Neuron (in vitro differentiated cells): ENCODE measurements around the gene RSRC1.
"Not testable (repeated sequence)": the region's sequence is repeated elsewhere in the genome, so short reads cannot be mapped to it uniquely, and the experiment has no call there.

Source experiments
- H2AFZ ChIP-seq: one replicate; pipeline ENCODE4 v1.6.1; 2013; ENCODE audit warnings: low read depth, mild to moderate bottlenecking, inconsistent platforms, low read length, moderate library complexity
- H3K27me3 ChIP-seq: one replicate; pipeline ENCODE4 v1.6.1; 2013; ENCODE audit warnings: low read length; ENCODE audit not compliant: insufficient read depth
- H3K36me3 ChIP-seq: one replicate; pipeline ENCODE4 v1.6.1; 2013; ENCODE audit warnings: low read length; ENCODE audit not compliant: insufficient read depth
- H3K4me1 ChIP-seq: one replicate; pipeline ENCODE4 v1.6.1; 2013; ENCODE audit warnings: low read length; ENCODE audit not compliant: insufficient read depth
- H3K4me3 ChIP-seq: 2 replicates; pipeline ENCODE4 v1.5.1; 2013; ENCODE audit warnings: mild to moderate bottlenecking, low read length, moderate library complexity
- H3K9me3 ChIP-seq: one replicate; pipeline ENCODE4 v1.6.1; 2013; ENCODE audit warnings: low read length

Gene RSRC1

GRCh38 chr3:158167737-158168557, 58.1 kb downstream of the RSRC1 start:
- no peaks in the 10 kb centered on the region for H3K9me3 ChIP-seq
- H3K27me3 ChIP-seq = no peaks in the 10 kb centered on the region
- H3K4me1 ChIP-seq = no peaks in the 10 kb centered on the region
- H3K4me3 ChIP-seq = no peak overlapping the region
- no peak overlapping the region for H2AFZ ChIP-seq
- H3K36me3 ChIP-seq = no peaks in the 10 kb centered on the region

- Histone ChIP-seq H3K4me3 (no peak overlapping the region), H3K4me1 (no peaks in the 10 kb centered on the region), H3K9me3 (no peaks in the 10 kb centered on the region), H3K36me3 (no peaks in the 10 kb centered on the region), H3K27me3 (no peaks in the 10 kb centered on the region), H2AFZ (no peak overlapping the region)
These were observed 59.2 kb downstream of the RSRC1 start for GRCh38 chr3:158169091-158169491.

- H3K4me1 ChIP-seq = no peaks in the 10 kb centered on the region
- H3K36me3 ChIP-seq = no peaks in the 10 kb centered on the region
- H3K4me3 ChIP-seq = no peak overlapping the region
- no peaks in the 10 kb centered on the region for H3K27me3 ChIP-seq
- no peaks in the 10 kb centered on the region for H3K9me3 ChIP-seq
- no peak overlapping the region for H2AFZ ChIP-seq
These were observed 71.2 kb downstream of the RSRC1 start for GRCh38 chr3:158181096-158181495.

GRCh38 chr3:158185711-158186110, 75.8 kb downstream of the RSRC1 start:
- H2AFZ ChIP-seq = no peak overlapping the region
- no peaks in the 10 kb centered on the region for H3K36me3 ChIP-seq
- H3K4me3 ChIP-seq = no peak overlapping the region
- H3K4me1 ChIP-seq = no peaks in the 10 kb centered on the region
- H3K27me3 ChIP-seq = no peaks in the 10 kb centered on the region
- H3K9me3 ChIP-seq = no peaks in the 10 kb centered on the region

GRCh38 chr3:158200955-158201354, 91.1 kb downstream of the RSRC1 start:
- Histone ChIP-seq H3K9me3 (peaks cover 3% of the 10 kb centered on the region), H3K36me3 (peaks cover 2% of the 10 kb centered on the region), H3K4me3 (no peak overlapping the region), H3K27me3 (no peaks in the 10 kb centered on the region), H2AFZ (no peak overlapping the region), H3K4me1 (no peaks in the 10 kb centered on the region)

GRCh38 chr3:158205324-158205723, 95.4 kb downstream of the RSRC1 start:
- no peaks in the 10 kb centered on the region for H3K9me3 ChIP-seq
- peaks cover 2% of the 10 kb centered on the region for H3K36me3 ChIP-seq
- H3K4me3 ChIP-seq = no peak overlapping the region
- no peaks in the 10 kb centered on the region for H3K4me1 ChIP-seq
- no peaks in the 10 kb centered on the region for H3K27me3 ChIP-seq
- H2AFZ ChIP-seq = no peak overlapping the region

- peaks cover 2% of the 10 kb centered on the region for H3K36me3 ChIP-seq
- H3K4me3 ChIP-seq = no peak overlapping the region
- no peaks in the 10 kb centered on the region for H3K27me3 ChIP-seq
- H2AFZ ChIP-seq = no peak overlapping the region
- no peaks in the 10 kb centered on the region for H3K9me3 ChIP-seq
- no peaks in the 10 kb centered on the region for H3K4me1 ChIP-seq
These were observed 96.1 kb downstream of the RSRC1 start for GRCh38 chr3:158205994-158206393.

GRCh38 chr3:158210067-158210466, 100.2 kb downstream of the RSRC1 start:
- H2AFZ ChIP-seq = no peak overlapping the region
- H3K4me1 ChIP-seq = no peaks in the 10 kb centered on the region
- H3K36me3 ChIP-seq = no peaks in the 10 kb centered on the region
- H3K9me3 ChIP-seq = no peaks in the 10 kb centered on the region
- no peak overlapping the region for H3K4me3 ChIP-seq
- no peaks in the 10 kb centered on the region for H3K27me3 ChIP-seq

GRCh38 chr3:158213461-158213860, 103.6 kb downstream of the RSRC1 start:
- H3K9me3 ChIP-seq = no peaks in the 10 kb centered on the region
- no peak overlapping the region for H3K4me3 ChIP-seq
- no peak overlapping the region for H2AFZ ChIP-seq

GRCh38 chr3:158217992-158218391, 108.1 kb downstream of the RSRC1 start:
- Histone ChIP-seq H3K4me3 (no peak overlapping the region), H3K9me3 (no peaks in the 10 kb centered on the region), H3K4me1 (no peaks in the 10 kb centered on the region), H2AFZ (no peak overlapping the region), H3K36me3 (no peaks in the 10 kb centered on the region), H3K27me3 (no peaks in the 10 kb centered on the region)

More at GRCh38 chr3:158213461-158213860, 103.6 kb downstream of the RSRC1 start:
- H3K27me3 ChIP-seq = no peaks in the 10 kb centered on the region
- H3K36me3 ChIP-seq = no peaks in the 10 kb centered on the region
- H3K4me1 ChIP-seq = no peaks in the 10 kb centered on the region

GRCh38 chr3:158220575-158220974, 110.7 kb downstream of the RSRC1 start:
- Histone ChIP-seq H3K4me1 (no peaks in the 10 kb centered on the region), H3K4me3 (no peak overlapping the region), H3K27me3 (no peaks in the 10 kb centered on the region), H3K9me3 (no peaks in the 10 kb centered on the region), H2AFZ (no peak overlapping the region), H3K36me3 (no peaks in the 10 kb centered on the region)

GRCh38 chr3:158221426-158221825, 111.5 kb downstream of the RSRC1 start:
- Histone ChIP-seq H3K4me1 (no peaks in the 10 kb centered on the region), H2AFZ (no peak overlapping the region), H3K27me3 (no peaks in the 10 kb centered on the region), H3K36me3 (no peaks in the 10 kb centered on the region), H3K9me3 (no peaks in the 10 kb centered on the region), H3K4me3 (no peak overlapping the region)

GRCh38 chr3:158226429-158226828, 116.5 kb downstream of the RSRC1 start:
- Histone ChIP-seq H3K4me3 (no peak overlapping the region), H3K9me3 (no peaks in the 10 kb centered on the region), H3K4me1 (no peaks in the 10 kb centered on the region), H3K36me3 (no peaks in the 10 kb centered on the region), H2AFZ (no peak overlapping the region), H3K27me3 (no peaks in the 10 kb centered on the region)

- not testable (repeated sequence) for H3K36me3 ChIP-seq, H3K4me3 ChIP-seq, H3K4me1 ChIP-seq, H2AFZ ChIP-seq, H3K27me3 ChIP-seq, H3K9me3 ChIP-seq
These were observed 119.1 kb downstream of the RSRC1 start for GRCh38 chr3:158228942-158229341.
